ENCODE results near the gene ALDH4A1.
"Not testable (repeated sequence)": the region's sequence is repeated elsewhere in the genome, so short reads cannot be mapped to it uniquely, and the experiment has no call there.

The ALDH4A1 gene

DNA sequence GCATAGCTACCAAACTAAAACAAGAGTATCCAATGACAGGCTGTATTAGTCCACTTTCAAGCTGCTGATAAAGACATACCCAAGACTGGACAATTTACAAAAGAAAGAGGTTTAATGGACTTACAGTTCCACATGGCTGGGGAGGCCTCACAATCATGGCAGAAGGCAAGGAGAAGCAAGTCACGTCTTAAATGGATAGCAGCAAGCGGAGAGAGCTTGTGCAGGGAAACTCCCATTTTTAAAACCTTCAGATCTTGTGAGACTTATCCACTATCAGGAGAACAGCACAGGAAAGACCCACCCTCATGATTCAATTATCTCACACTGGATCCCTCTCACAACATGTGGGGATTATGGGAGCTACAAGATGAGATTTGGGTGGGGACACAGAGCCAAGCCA, 54.6 kb downstream of the ALDH4A1 start:
- not testable (repeated sequence) for DNase-seq

DNA sequence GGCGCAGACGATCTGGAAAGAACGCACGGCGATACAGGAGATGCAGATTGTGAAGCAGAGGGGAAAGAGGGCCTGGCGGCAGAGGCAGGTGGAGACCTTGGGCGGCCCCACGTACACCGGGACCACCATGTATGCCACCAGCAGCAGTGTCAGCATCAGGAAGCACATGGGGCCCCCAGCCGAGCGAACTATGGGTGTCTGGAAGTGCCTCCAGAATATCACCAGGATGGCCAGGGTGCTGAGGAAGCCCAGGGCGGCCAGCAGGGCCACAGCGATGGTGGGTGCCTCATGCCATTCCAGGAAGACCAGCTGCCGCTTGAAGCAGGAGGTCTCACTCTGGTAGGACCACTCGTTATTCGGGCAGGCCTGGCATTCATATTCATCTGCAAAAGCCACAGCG, 62.2 kb downstream of the ALDH4A1 start:
- DNase-seq, result no peak

DNA sequence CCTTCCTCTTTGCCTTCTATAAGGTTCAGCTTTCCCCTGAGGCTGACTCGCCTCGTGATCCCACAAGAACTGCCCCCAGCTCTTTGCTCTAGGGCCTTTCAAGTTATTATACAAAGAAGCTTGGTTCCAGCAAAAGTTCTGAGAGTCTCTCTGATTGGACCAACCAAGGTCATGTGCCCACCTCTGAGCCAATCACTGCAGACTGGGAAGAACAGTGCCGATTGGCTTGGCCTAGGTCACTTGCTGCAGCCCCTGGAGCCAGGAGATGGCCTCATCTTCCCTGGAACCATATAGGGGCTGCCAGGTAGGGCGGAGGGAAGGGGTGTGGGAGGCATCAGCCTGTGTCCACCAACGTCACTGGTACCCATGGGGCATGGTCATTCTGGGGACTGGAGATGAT, 65.7 kb downstream of the ALDH4A1 start:
- DNase-seq, result no peak

DNA sequence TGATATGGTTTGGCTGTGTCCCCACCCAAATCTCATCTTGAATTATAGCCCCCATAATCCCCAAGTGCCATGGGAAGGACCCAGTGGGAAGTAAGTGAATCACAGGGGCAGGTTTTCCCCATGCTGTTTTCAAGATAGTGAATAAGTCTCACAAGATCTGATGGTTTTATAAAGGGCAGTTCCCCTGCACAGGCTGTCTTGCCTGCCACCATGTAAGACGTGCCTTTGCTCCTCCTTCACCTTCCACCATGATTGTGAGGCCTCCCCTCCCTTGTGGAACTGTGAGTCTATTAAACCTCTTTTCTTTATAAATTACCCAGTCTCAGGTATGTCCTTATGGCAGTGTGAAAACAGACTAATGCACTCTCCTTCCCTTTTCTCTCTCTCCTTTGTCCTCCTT, 70.0 kb downstream of the ALDH4A1 start:
- not testable (repeated sequence) for DNase-seq

DNA sequence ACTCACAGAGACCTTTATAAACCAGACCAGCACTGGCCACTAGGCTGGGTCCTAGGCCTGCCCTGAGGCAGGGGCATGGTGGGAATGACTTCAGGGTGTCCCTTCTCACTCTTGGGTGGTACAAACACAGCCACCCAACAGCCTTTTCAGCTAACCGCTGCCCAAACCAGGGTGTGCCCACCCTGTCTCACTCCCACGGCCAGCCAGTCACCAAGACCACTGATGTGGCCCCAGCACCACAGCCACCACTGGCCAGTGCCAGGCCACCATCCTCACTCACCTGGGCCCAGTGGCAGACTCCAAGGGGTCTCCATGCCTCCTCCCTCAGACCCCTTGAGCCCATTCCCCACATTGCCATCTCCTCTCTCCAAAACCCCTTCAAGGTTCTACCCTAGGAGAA, 70.7 kb downstream of the ALDH4A1 start:
- DNase-seq, result no peak

DNA sequence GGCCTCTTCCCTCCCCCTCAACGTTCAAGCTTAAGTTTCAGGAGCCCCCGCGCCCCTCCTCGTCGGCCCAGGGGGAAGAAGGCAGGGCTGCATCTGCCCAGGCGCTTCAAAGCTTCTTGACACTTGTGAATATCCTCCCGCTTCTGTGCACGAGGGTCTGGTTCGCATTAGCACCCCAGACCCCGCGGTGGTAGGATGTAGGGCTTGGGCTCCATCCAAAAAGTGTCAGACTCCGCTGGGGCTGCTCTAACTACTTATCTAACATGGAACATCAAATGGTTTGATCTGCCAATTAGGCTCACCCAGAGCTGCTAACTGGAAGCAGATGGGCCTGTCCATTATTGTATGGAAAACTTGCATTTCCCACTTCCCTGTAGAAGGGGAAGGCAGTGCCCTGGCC, 71.8 kb downstream of the ALDH4A1 start:
- no peak for DNase-seq

DNA sequence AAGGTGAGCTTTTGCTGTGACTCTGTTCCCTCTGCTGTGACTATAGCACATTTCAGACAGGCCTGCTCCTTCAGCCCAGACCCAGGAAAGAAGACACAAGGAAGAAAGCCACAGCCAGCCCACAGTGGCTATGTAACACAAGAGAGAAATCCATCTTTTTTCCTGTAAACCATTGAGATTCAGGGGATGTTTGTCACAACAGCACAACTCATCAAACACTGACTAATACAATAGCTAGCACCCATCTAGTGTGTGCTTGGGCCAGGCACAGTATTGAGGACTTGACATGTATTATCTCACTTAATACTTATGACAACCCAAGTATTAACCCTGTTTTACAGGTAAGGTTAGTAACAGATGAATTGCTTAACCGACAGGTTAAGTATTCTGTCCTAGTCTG, 72.7 kb downstream of the ALDH4A1 start:
- DNase-seq, result no peak

DNA sequence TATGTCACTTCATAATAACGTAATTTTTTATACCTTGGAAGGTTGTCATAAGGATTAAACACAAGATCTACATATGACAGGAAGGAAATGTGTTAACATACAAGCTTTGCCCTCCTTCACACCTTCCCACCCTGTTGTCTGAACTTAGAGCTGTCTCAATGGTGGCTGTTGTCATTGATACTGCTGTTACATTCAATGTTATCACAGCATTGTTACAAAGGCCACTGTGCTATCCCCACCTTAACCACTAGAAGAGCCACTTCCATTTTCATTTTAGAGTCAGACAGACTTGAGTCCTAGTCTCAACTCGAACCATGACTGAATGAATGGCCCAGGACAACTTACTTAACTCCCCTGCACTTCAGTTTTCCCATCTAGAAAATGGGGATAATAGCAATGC, 74.1 kb downstream of the ALDH4A1 start:
- no peak for DNase-seq

DNA sequence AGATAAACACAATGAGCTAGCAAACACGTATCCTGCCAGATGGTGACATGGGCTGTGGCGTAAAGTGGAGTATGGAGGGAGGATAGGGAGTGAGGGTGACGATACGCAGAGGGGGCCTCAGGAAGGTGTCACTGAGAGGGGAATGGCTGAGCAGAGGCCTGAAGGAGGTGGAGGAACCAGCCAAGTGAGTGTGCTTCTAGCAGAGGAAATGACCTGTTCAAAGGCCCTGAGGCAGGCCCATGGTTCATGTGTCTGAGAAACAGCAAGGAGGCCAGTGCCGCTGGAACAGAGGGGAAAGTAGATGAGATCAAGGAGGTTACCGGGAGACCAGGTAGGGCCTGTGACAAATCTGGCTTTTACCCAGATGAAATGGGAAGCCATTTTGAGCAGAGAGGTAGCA, 78.9 kb downstream of the ALDH4A1 start:
- no peak for DNase-seq

All from CD4-positive, alpha-beta T cell treated with Interleukin-4 for 4 hours (primary cell).